PFSK-1 (cell line): ENCODE measurements around the gene KMT2C.

ENCODE experiments used
- FOXP2 ChIP-seq: optimal IDR thresholded peaks from 2 replicates; pipeline ENCODE3; 2011; ENCODE audit warnings: borderline replicate concordance, control low read depth, inconsistent platforms; ENCODE audit not compliant: insufficient read depth; ENCODE audit errors: extremely low read length, extremely low read depth
- POLR2AphosphoS5 ChIP-seq: IDR thresholded peaks from 2 replicates; pipeline ENCODE4 v1.6.1; 2012; ENCODE audit warnings: low read depth, mild to moderate bottlenecking, control low read depth, low read length, moderate library complexity
- SIN3A ChIP-seq: IDR thresholded peaks from 2 replicates; pipeline ENCODE4 v1.6.1; 2012; ENCODE audit warnings: mild to moderate bottlenecking, low read length, moderate library complexity, borderline replicate concordance; ENCODE audit not compliant: insufficient read depth
- TAF1 ChIP-seq: IDR thresholded peaks from 2 replicates; pipeline ENCODE4 v1.6.1; 2012; ENCODE audit warnings: low read length, control low read depth, borderline replicate concordance; ENCODE audit not compliant: insufficient read depth
- TF ChIP-seq, protein P1 (sequence below), 2 experiments: IDR thresholded peaks; 2 replicates each; pipeline versions ENCODE4 v1.6.1 to v1.8.0; 2011 to 2012; ENCODE audit warnings: low read depth in 2 of 2, low read length in 2 of 2, control low read depth in 1 of 2, inconsistent platforms in 1 of 2, mild to moderate bottlenecking in 1 of 2, moderate library complexity in 1 of 2; ENCODE audit not compliant: insufficient read depth in 1 of 2

KMT2C gene

GRCh38 chr7:152338561-152338960, 97.2 kb downstream of the KMT2C start:
- TF ChIP-seq POLR2AphosphoS5 (no peak), FOXP2 (no peak), TAF1 (no peak), SIN3A (no peak)
- TF ChIP-seq, protein P1, sequence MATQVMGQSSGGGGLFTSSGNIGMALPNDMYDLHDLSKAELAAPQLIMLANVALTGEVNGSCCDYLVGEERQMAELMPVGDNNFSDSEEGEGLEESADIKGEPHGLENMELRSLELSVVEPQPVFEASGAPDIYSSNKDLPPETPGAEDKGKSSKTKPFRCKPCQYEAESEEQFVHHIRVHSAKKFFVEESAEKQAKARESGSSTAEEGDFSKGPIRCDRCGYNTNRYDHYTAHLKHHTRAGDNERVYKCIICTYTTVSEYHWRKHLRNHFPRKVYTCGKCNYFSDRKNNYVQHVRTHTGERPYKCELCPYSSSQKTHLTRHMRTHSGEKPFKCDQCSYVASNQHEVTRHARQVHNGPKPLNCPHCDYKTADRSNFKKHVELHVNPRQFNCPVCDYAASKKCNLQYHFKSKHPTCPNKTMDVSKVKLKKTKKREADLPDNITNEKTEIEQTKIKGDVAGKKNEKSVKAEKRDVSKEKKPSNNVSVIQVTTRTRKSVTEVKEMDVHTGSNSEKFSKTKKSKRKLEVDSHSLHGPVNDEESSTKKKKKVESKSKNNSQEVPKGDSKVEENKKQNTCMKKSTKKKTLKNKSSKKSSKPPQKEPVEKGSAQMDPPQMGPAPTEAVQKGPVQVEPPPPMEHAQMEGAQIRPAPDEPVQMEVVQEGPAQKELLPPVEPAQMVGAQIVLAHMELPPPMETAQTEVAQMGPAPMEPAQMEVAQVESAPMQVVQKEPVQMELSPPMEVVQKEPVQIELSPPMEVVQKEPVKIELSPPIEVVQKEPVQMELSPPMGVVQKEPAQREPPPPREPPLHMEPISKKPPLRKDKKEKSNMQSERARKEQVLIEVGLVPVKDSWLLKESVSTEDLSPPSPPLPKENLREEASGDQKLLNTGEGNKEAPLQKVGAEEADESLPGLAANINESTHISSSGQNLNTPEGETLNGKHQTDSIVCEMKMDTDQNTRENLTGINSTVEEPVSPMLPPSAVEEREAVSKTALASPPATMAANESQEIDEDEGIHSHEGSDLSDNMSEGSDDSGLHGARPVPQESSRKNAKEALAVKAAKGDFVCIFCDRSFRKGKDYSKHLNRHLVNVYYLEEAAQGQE (IDR thresholded peaks at IDR 0.05; ENCODE audit: insufficient read depth in 1 of 2, low read depth in 2 of 2, low read length in 2 of 2), result no peak

DNA sequence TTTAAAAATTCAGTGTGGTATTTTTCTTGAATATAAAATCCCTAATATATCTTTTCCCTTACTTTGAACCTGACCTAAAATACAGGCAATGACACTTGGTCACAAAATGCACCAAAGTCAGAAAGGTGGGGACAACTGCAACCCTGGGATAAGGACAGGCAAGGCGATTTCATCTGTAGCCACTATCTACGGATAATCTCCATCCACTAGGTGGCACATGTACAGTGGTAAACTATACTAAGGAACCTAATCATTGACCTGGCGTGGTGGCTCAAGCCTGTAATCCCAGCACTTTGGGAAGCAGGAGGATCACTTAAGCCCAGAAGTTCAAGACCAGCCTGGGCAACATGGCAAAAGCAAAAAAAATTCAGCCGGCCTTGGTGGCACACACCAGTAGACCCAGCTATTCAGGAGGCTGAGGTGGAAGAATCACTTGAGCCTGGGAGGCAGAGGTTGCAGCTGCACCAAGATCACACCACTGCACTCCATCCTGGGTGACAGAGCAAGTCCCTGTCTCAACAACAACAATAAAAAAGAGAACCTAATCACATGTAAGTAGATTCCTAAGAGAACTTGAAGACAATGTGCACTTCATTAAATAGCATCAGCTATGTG, 98.9 kb downstream of the KMT2C start:
- TF ChIP-seq POLR2AphosphoS5 (no peak), SIN3A (no peak), TAF1 (no peak), FOXP2 (no peak)
- TF ChIP-seq, protein P1 (IDR thresholded peaks at IDR 0.05; ENCODE audit: insufficient read depth in 1 of 2, low read depth in 2 of 2, low read length in 2 of 2), result no peak

DNA sequence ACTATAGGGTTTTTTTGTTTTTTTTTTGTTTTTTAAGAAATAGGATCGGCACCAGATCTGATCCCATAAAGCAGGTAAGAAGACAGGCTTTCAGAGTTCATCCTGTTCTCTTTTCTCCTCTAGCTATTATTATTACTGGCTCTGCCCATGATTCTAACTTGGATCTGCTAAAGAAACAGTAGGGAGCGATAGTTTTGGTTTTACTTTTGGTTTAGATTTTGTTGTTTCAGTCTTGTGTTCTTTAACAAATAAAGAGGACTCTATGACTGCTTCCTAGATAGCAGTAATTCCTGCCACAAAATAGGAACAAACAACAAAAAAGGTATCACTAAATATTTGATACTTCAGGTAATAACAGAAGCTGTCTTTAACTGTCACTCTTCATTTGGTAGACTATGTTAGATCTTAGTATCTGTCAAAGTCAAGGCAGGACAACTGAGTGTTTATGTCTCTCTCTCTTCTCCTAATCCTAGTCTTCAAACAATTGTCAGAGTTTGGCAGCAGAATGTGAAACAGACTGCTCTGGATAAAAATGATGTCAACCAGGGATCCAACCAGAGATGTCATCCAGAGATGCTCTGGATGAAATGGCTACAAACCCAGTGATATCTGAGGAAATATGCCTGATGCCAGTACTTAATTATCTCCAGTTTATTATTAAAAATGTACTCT, 99.8 kb downstream of the KMT2C start:
- no peak for TF ChIP-seq FOXP2
- no peak for TF ChIP-seq TAF1
- TF ChIP-seq POLR2AphosphoS5, result no peak
- TF ChIP-seq, protein P1 (IDR thresholded peaks at IDR 0.05; ENCODE audit: insufficient read depth in 1 of 2, low read depth in 2 of 2, low read length in 2 of 2), result no peak
- TF ChIP-seq SIN3A, result no peak

- TF ChIP-seq TAF1 (no peak), POLR2AphosphoS5 (no peak), FOXP2 (no peak), SIN3A (no peak)
- TF ChIP-seq, protein P1 (IDR thresholded peaks at IDR 0.05; ENCODE audit: insufficient read depth in 1 of 2, low read depth in 2 of 2, low read length in 2 of 2), result no peak
Observed at GRCh38 chr7:152333134-152333533, 102.7 kb downstream of the KMT2C start.
